ENCODE results near the gene GNL1. TPM values are rescaled to one million over a fixed set of nuclear protein-coding genes. Genes with fewer than 3 reads are reported as not detected.
"Not testable (repeated sequence)": the region's sequence is repeated elsewhere in the genome, so short reads cannot be mapped to it uniquely, and the experiment has no call there.

Gene GNL1
- total and polyA plus RNA-seq, 10 of the 15 experiments (the other 5 are each of a cell fraction or from before 2014, with no cell fraction given), result 0.18 to 64.5 (median 45.5) TPM

- H3K79me2 ChIP-seq (ENCODE audit: control insufficient read depth, insufficient read depth, low read length); H3K4me2 ChIP-seq (ENCODE audit: control insufficient read depth, insufficient read depth); in situ Hi-C loops (cut with MboI); BruUV-seq (replicated peaks); intact Hi-C loops (cut with micrococcal nuclease; ENCODE audit: unreplicated experiment); H3K9ac ChIP-seq (ENCODE audit: control insufficient read depth, insufficient read depth, low read length); H3K27ac ChIP-seq (ENCODE audit: control insufficient read depth, insufficient read depth); H3K4me3 ChIP-seq; H3K9me3 ChIP-seq (replicated peaks; ENCODE audit: control insufficient read depth, insufficient read depth, low read length); DNase-seq (ENCODE audit: low read depth, low spot score); H4K20me1 ChIP-seq (ENCODE audit: control insufficient read depth, insufficient read depth); FAIRE-seq; H2AFZ ChIP-seq (ENCODE audit: control insufficient read depth, low read depth, low read length); H3K27me3 ChIP-seq (replicated peaks in 1 of 2; ENCODE audit: control insufficient read depth in 2 of 2, insufficient read depth in 2 of 2, low read length in 1 of 2); ATAC-seq; POLR2A ChIA-PET: not testable (repeated sequence)
- Histone ChIP-seq H3K4me1 (ENCODE audit: control insufficient read depth, insufficient read depth, low read length) (peaks cover 19% of the 10 kb centered on the region), H3K36me3 (ENCODE audit: control insufficient read depth in 2 of 2, insufficient read depth in 2 of 2, low read length in 1 of 2) (peaks cover 7 to 18% of the 10 kb centered on the region in 2 experiments)
- ChIA-PET SMC1A (ENCODE audit: uncharacterized antibody, unreplicated experiment) (interaction anchor here (1.3 to 1.8 kb wide), 4 partner anchors 14 to 35 kb away, joined by 3 to 7 read pairs (median 7); no protein-coding TSS in a partner anchor), CTCF (interaction anchor here (0.9 to 8.0 kb wide), 4 partner anchors 14 to 34 kb away, joined by 3 to 93 read pairs (median 6); no protein-coding TSS in a partner anchor), RAD21 (ENCODE audit: unreplicated experiment) (interaction anchor here (0.7 to 1.3 kb wide), 2 partner anchors 14 to 45 kb away, joined by 3 read pairs; no protein-coding TSS in a partner anchor)
- WGBS (ENCODE audit: insufficient coverage, insufficient replicate concordance, low lambda C conversion rate, missing lambda C conversion rate), result 98% methylated on average over 5 of the region's 5 CpGs
- TF ChIP-seq HDGF (IDR thresholded peaks at IDR 0.05), result 0 out of 2 replicates have a peak, but pooled peaks have one; percentile 25
These were observed 59.1 kb downstream of the GNL1 start for GRCh38 chr6:30497261-30497599.

- no peak for DNase-seq (ENCODE audit: low read depth, low spot score)
- no peak overlapping the region for H2AFZ ChIP-seq (ENCODE audit: control insufficient read depth, low read depth, low read length)
- ChIA-PET CTCF (interaction anchor here (1.0 to 8.0 kb wide), 8 partner anchors 11 to 51 kb away, joined by 3 to 93 read pairs (median 6); no protein-coding TSS in a partner anchor), POLR2A (interaction anchor here (0.8 to 1.3 kb wide), 2 partner anchors 17 to 33 kb away, joined by 3 to 4 read pairs; no protein-coding TSS in a partner anchor), RAD21 (ENCODE audit: unreplicated experiment) (interaction anchor here (1.2 to 3.5 kb wide), 3 partner anchors 11 to 46 kb away, joined by 3 to 21 read pairs (median 3); no protein-coding TSS in a partner anchor), SMC1A (ENCODE audit: uncharacterized antibody, unreplicated experiment) (interaction anchor here (0.5 to 1.8 kb wide), 7 partner anchors 13 to 263 kb away, joined by 3 to 7 read pairs (median 7); no protein-coding TSS in a partner anchor)
- no peaks in the 10 kb centered on the region for H3K9me3 ChIP-seq (replicated peaks; ENCODE audit: control insufficient read depth, insufficient read depth, low read length)
- 100% methylated on average over 4 of the region's 4 CpGs for WGBS (ENCODE audit: insufficient coverage, insufficient replicate concordance, low lambda C conversion rate, missing lambda C conversion rate)
- peaks cover 16 to 28% of the 10 kb centered on the region in 2 experiments for H3K36me3 ChIP-seq (ENCODE audit: control insufficient read depth in 2 of 2, insufficient read depth in 2 of 2, low read length in 1 of 2)
- intact Hi-C loops (cut with micrococcal nuclease; ENCODE audit: unreplicated experiment), result no loop called here
- peaks cover 16% of the 10 kb centered on the region for H3K79me2 ChIP-seq (ENCODE audit: control insufficient read depth, insufficient read depth, low read length)
- H4K20me1 ChIP-seq (ENCODE audit: control insufficient read depth, insufficient read depth), result peaks cover under 1% of the 10 kb centered on the region
- peaks cover 23% of the 10 kb centered on the region for H3K4me1 ChIP-seq (ENCODE audit: control insufficient read depth, insufficient read depth, low read length)
- ATAC-seq, result no peak
- H3K27me3 ChIP-seq (replicated peaks in 1 of 2; ENCODE audit: control insufficient read depth in 2 of 2, insufficient read depth in 2 of 2, low read length in 1 of 2), result no peaks in the 10 kb centered on the region; a peak in 1 of 4 replicates
- no peak overlapping the region for H3K4me2 ChIP-seq (ENCODE audit: control insufficient read depth, insufficient read depth)
- no peak overlapping the region for H3K4me3 ChIP-seq
- no peak overlapping the region for H3K9ac ChIP-seq (ENCODE audit: control insufficient read depth, insufficient read depth, low read length)
- no peak for FAIRE-seq
- BruUV-seq (replicated peaks), result no TSS peak
- in situ Hi-C loops (cut with MboI), result no loop called here
- no peak overlapping the region for H3K27ac ChIP-seq (ENCODE audit: control insufficient read depth, insufficient read depth)
- TF ChIP-seq E2F8 (IDR thresholded peaks at IDR 0.05; ENCODE audit: low read depth, partially characterized antibody), result no peak
- TF ChIP-seq IKZF2 (IDR thresholded peaks at IDR 0.05), result no peak
- TF ChIP-seq ZNF592 (IDR thresholded peaks at IDR 0.05), result no peak
- TF ChIP-seq BRCA1 (IDR thresholded peaks at IDR 0.05; ENCODE audit: low read depth, low read length), result no peak
- no peak for TF ChIP-seq MTA2 (IDR thresholded peaks at IDR 0.05; ENCODE audit: low read depth)
- TF ChIP-seq RFX5 (IDR thresholded peaks at IDR 0.05; ENCODE audit: low read depth, low read length), result no peak
- TF ChIP-seq BACH1 (IDR thresholded peaks at IDR 0.05; ENCODE audit: borderline replicate concordance), result no peak
- no peak for TF ChIP-seq RCOR1 (conservative IDR thresholded peaks at IDR 0.05; ENCODE audit: low read depth, low read length)
- TF ChIP-seq SREBF1 (IDR thresholded peaks at IDR 0.05; ENCODE audit: low read length), result no peak
- TF ChIP-seq CHD1 (IDR thresholded peaks at IDR 0.05; ENCODE audit: low read depth, low read length), result no peak
These were observed 60.3 kb downstream of the GNL1 start for GRCh38 chr6:30495993-30496392.

Measured in GM12878 (cell line).